DLD1 (cell line): ENCODE results near the gene CYYR1.

Source experiments
- in situ Hi-C: cut with HindIII; loops from 2 replicates; pipeline ENCODE4 v1.10.0; 2017; ENCODE audit warnings: low sequenced_read_pairs

The CYYR1 gene

GRCh38 chr21:26441149-26441548 lies 131.9 kb downstream of the CYYR1 start:
- in situ Hi-C loops: no loop called here

GRCh38 chr21:26438976-26439375 lies 134.1 kb downstream of the CYYR1 start:
- in situ Hi-C loops: no loop called here

- in situ Hi-C loops: no loop called here
These were observed 135.6 kb downstream of the CYYR1 start for GRCh38 chr21:26437326-26438009.

- in situ Hi-C loops: no loop called here
These were observed 139.7 kb downstream of the CYYR1 start for GRCh38 chr21:26433386-26433785.

GRCh38 chr21:26432410-26432809 lies 140.7 kb downstream of the CYYR1 start:
- in situ Hi-C loops: no loop called here

- in situ Hi-C loops: no loop called here
These were observed 147.5 kb downstream of the CYYR1 start for GRCh38 chr21:26425576-26425975.

GRCh38 chr21:26423511-26423910 lies 149.6 kb downstream of the CYYR1 start:
- in situ Hi-C loops: no loop called here

GRCh38 chr21:26422706-26423105 lies 150.4 kb downstream of the CYYR1 start:
- in situ Hi-C loops: no loop called here

- in situ Hi-C loops: no loop called here
These were observed 150.9 kb downstream of the CYYR1 start for GRCh38 chr21:26422138-26422537.

- in situ Hi-C loops: no loop called here
These were observed 151.4 kb downstream of the CYYR1 start for GRCh38 chr21:26421724-26422123.
